Endothelial cell of umbilical vein (primary cell): ENCODE data around the gene ALOX5AP. TPM values are rescaled to one million over a fixed set of nuclear protein-coding genes. Genes with fewer than 3 reads are reported as not detected.

Experiments used
- BruUV-seq: library from RNA; stranded (reverse); fragments of 400-500 nt; replicated peaks from 2 replicates; lab custom pipeline; 2021; lab: Mats Ljungman, UMichigan
- CTCF ChIA-PET: fragments of 300-600, 350-600 bp; sonication (Branson Sonifier 250); formaldehyde crosslinking; loops from one replicate; lab custom pipeline; 2021; ENCODE audit warnings: antibody characterized with exemption, inconsistent platforms; lab: Charles Lee
- POLR2A ChIA-PET: fragments of 300-600, 350-600 bp; sonication (Branson Sonifier 250); formaldehyde crosslinking; loops from one replicate; lab custom pipeline; 2021; ENCODE audit warnings: antibody characterized with exemption, inconsistent platforms; lab: Charles Lee
- DNase-seq: peaks from one replicate; pipeline ENCODE4 v3.0.0-alpha.2; 2011; ENCODE audit warnings: low read depth, low spot score
- FAIRE-seq: peaks from 2 replicates; lab custom pipeline; 2011; peaks lifted over from hg19 to GRCh38; lab: Jason Lieb, UNC
- H2AFZ ChIP-seq: 2 replicates; pipeline ENCODE4 v1.6.0; 2012; ENCODE audit warnings: low read depth, low read length, control low read depth, inconsistent platforms
- H3K27ac ChIP-seq: 2 replicates; pipeline ENCODE4 v1.5.1; 2011; ENCODE audit warnings: low read depth, mild to moderate bottlenecking, control low read depth, low read length, moderate library complexity; ENCODE audit not compliant: insufficient read depth
- H3K27me3 ChIP-seq, 2 experiments: 2 replicates each; pipeline versions ENCODE4 v1.6.0 to v1.6.1; 2011; ENCODE audit warnings: low read length in 2 of 2, mixed read lengths in 1 of 2; ENCODE audit not compliant: control insufficient read depth in 2 of 2, insufficient read depth in 2 of 2
- H3K36me3 ChIP-seq, 2 experiments: 2 replicates in 1 of 2; 3 replicates in 1 of 2; pipeline ENCODE4 v1.5.1; 2011; ENCODE audit warnings: low read length in 2 of 2, mild to moderate bottlenecking in 1 of 2, moderate library complexity in 1 of 2; ENCODE audit not compliant: control insufficient read depth in 2 of 2, insufficient read depth in 2 of 2; ENCODE audit errors: extremely low read depth in 1 of 2
- H3K4me1 ChIP-seq: 3 replicates; pipeline ENCODE4 v1.5.1; 2011; ENCODE audit warnings: mild to moderate bottlenecking, low read length; ENCODE audit not compliant: control insufficient read depth, insufficient read depth; ENCODE audit errors: extremely low read depth
- H3K4me2 ChIP-seq: 2 replicates; pipeline ENCODE4 v1.6.1; 2011; ENCODE audit warnings: low read length, control low read depth, mixed read lengths; ENCODE audit not compliant: insufficient read depth
- H3K4me3 ChIP-seq, 3 experiments: fragments of 200-600 bp in 1 of 3; sonication (generic), shearing (Covaris generic) in 1 of 3; replicated peaks in 1 of 3; 2 replicates each; pipeline ENCODE4 v1.5.1; 2011 to 2016; ENCODE audit warnings: control low read depth in 3 of 3, low read length in 3 of 3, mild to moderate bottlenecking in 2 of 3, inconsistent platforms in 1 of 3, low read depth in 1 of 3, moderate library complexity in 1 of 3; ENCODE audit not compliant: insufficient read depth in 1 of 3
- H3K79me2 ChIP-seq: 2 replicates; pipeline ENCODE4 v1.6.0; 2012; ENCODE audit warnings: low read length, inconsistent platforms; ENCODE audit not compliant: control insufficient read depth, insufficient read depth
- H3K9ac ChIP-seq: replicated peaks from 2 replicates; pipeline ENCODE3; 2011; ENCODE audit warnings: low read length, control low read depth; ENCODE audit not compliant: insufficient read depth; ENCODE audit errors: extremely low read depth
- H3K9me1 ChIP-seq: replicated peaks from 3 replicates; pipeline ENCODE4 v1.6.0; 2011; ENCODE audit warnings: mild to moderate bottlenecking, low read length; ENCODE audit not compliant: control insufficient read depth, insufficient read depth; ENCODE audit errors: extremely low read depth
- H3K9me3 ChIP-seq: replicated peaks from 2 replicates; pipeline ENCODE4 v1.5.1; 2012; ENCODE audit warnings: low read length, inconsistent platforms; ENCODE audit not compliant: control insufficient read depth, insufficient read depth
- H4K20me1 ChIP-seq: replicated peaks from 2 replicates; pipeline ENCODE3; 2011; ENCODE audit warnings: mild to moderate bottlenecking, low read length; ENCODE audit not compliant: control insufficient read depth, insufficient read depth; ENCODE audit errors: extremely low read depth
- EZH2 ChIP-seq: IDR thresholded peaks from 2 replicates; pipeline ENCODE4 v1.6.1; 2012; ENCODE audit warnings: borderline replicate concordance, low read depth, mild to moderate bottlenecking, moderate library complexity, low read length, inconsistent platforms; ENCODE audit not compliant: severe bottlenecking
- GATA2 ChIP-seq: IDR thresholded peaks from 2 replicates; pipeline ENCODE4 v1.7.0; 2011; ENCODE audit warnings: low read depth, mild to moderate bottlenecking, moderate library complexity, mixed read lengths, low read length; ENCODE audit not compliant: insufficient read length, insufficient read depth
- JUN ChIP-seq: IDR thresholded peaks from 2 replicates; pipeline ENCODE4 v1.6.1; 2011; ENCODE audit warnings: borderline replicate concordance, low read depth; ENCODE audit not compliant: insufficient read length, insufficient read depth
- MYC ChIP-seq: IDR thresholded peaks from one replicate; pipeline ENCODE4 v1.6.1; 2011; ENCODE audit warnings: mild to moderate bottlenecking, low read depth, low read length
- POLR2A ChIP-seq: IDR thresholded peaks from 2 replicates; pipeline ENCODE4 v1.6.1; 2012; ENCODE audit warnings: low read depth, mild to moderate bottlenecking, control low read depth, low read length
- dilution Hi-C: fragments of 300-500 bp; cut with MboI; formaldehyde crosslinking; loops from one replicate; pipeline ENCODE4 v1.15.0; 2019; ENCODE audit warnings: low sequenced_read_pairs; ENCODE audit not compliant: extremely low pct_ligation_motif_present
- intact Hi-C: fragments of 100-400 bp; cut with micrococcal nuclease; formaldehyde crosslinking; loops from one replicate; pipeline ENCODE4 v1.10.0; 2022
- polyA plus RNA-seq, 4 experiments: library from polyadenylated mRNA; depleted of rRNA in 3 of 4; stranded (reverse) in 3 of 4; unstranded in 1 of 4; fragments of >200 nt; gene quantifications; 2 replicates each; pipeline versions ENCODE4 v1.2.1 to v1.2.3, GENCODE V29; 2011 to 2012; ENCODE audit warnings: missing spikeins in 1 of 4
- total RNA-seq: library from RNA; stranded (reverse); gene quantifications from 2 replicates; pipeline ENCODE4 v1.2.3, GENCODE V29; 2021
- TF ChIP-seq, protein P1 (sequence below), 2 donors: IDR thresholded peaks; 1 replicate in 1 of 2; 2 replicates in 1 of 2; pipeline ENCODE4 v1.5.1; 2011; ENCODE audit warnings: low read length in 2 of 2, mild to moderate bottlenecking in 2 of 2, moderate library complexity in 2 of 2, control low read depth in 1 of 2, inconsistent platforms in 1 of 2, low read depth in 1 of 2; ENCODE audit not compliant: insufficient read depth in 1 of 2; ENCODE audit errors: extremely low read depth in 1 of 2

Gene ALOX5AP
- total and polyA plus RNA-seq, 2 donors (not counting 3 experiments of a cell fraction or from before 2014, with no cell fraction given), result 1.8 TPM; not detected in 1

DNA sequence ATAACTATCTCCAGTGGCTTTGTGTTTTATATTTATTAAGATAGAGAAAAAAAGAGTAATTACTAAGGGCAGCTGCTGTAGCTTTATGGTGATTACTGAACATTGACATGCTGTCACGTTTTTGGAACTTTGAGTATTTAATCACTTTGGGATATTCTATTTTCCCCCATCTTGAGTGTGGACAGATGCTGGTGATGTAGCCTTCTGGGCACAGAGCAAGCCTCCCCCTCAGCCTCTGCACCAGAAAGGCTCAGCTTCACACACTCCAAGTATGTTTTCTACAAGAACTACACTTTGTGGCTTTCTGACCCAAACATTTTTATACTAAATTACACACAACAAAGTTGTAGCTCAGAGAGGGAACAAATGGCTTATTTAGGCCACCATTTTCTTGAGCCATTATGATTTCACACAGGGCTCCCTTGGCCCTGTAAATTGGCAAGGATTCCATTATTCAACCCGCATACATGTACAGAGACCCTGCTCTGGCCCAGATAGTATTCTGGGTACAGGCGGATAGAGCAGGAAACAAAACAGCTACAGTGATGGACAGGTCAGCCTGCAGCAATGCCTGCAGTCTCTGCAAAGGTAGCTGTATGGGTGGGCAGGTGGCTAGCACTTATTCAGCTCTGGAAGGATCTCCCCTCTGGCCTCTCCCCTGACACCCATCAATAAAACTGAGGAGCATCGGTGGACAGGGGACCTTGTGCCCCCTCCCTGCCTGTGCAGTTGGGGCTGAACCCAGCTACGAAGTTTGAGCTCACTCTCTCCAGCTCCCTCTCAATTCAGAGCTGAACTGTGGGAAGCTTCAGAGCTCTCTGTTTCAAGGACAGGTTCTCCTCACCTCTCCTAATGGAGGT lies 1.3 kb downstream of the ALOX5AP start:
- Histone ChIP-seq H3K9me3 (no peaks in the 10 kb centered on the region), H3K4me2 (no peak overlapping the region), H4K20me1 (no peaks in the 10 kb centered on the region), H3K79me2 (no peaks in the 10 kb centered on the region), H3K27me3 (no peaks in the 10 kb centered on the region), H3K4me3 (no peak overlapping the region), H3K27ac (no peak overlapping the region), H3K4me1 (peaks cover 29% of the 10 kb centered on the region), H2AFZ (no peak overlapping the region), H3K36me3 (no peaks in the 10 kb centered on the region), H3K9ac (no peak overlapping the region), H3K9me1 (no peaks in the 10 kb centered on the region)
- ChIA-PET POLR2A (interaction anchor here (0.6 kb wide), 2 partner anchors 22 to 1061 kb away, joined by 4 to 5 read pairs; no protein-coding TSS in a partner anchor), CTCF (interaction anchor here (0.7 to 1.2 kb wide), 4 partner anchors 11 to 308 kb away, joined by 3 to 7 read pairs (median 5); no protein-coding TSS in a partner anchor)
- TF ChIP-seq, protein P1, sequence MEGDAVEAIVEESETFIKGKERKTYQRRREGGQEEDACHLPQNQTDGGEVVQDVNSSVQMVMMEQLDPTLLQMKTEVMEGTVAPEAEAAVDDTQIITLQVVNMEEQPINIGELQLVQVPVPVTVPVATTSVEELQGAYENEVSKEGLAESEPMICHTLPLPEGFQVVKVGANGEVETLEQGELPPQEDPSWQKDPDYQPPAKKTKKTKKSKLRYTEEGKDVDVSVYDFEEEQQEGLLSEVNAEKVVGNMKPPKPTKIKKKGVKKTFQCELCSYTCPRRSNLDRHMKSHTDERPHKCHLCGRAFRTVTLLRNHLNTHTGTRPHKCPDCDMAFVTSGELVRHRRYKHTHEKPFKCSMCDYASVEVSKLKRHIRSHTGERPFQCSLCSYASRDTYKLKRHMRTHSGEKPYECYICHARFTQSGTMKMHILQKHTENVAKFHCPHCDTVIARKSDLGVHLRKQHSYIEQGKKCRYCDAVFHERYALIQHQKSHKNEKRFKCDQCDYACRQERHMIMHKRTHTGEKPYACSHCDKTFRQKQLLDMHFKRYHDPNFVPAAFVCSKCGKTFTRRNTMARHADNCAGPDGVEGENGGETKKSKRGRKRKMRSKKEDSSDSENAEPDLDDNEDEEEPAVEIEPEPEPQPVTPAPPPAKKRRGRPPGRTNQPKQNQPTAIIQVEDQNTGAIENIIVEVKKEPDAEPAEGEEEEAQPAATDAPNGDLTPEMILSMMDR (IDR thresholded peaks at IDR 0.05; ENCODE audit: extremely low read depth in 1 of 2, insufficient read depth in 1 of 2, low read depth in 1 of 2, low read length in 2 of 2), result no peak
- no peak for TF ChIP-seq EZH2
- TF ChIP-seq MYC, result no peak
- TF ChIP-seq JUN, result no peak
- no peak for TF ChIP-seq POLR2A
- TF ChIP-seq GATA2, result no peak
- DNase-seq, result no peak
- dilution Hi-C loops (no loop called here), intact Hi-C loops (no loop called here)
- no TSS peak for BruUV-seq
- no peak for FAIRE-seq
